ENCODE data around the gene MACROD2.

DNA sequence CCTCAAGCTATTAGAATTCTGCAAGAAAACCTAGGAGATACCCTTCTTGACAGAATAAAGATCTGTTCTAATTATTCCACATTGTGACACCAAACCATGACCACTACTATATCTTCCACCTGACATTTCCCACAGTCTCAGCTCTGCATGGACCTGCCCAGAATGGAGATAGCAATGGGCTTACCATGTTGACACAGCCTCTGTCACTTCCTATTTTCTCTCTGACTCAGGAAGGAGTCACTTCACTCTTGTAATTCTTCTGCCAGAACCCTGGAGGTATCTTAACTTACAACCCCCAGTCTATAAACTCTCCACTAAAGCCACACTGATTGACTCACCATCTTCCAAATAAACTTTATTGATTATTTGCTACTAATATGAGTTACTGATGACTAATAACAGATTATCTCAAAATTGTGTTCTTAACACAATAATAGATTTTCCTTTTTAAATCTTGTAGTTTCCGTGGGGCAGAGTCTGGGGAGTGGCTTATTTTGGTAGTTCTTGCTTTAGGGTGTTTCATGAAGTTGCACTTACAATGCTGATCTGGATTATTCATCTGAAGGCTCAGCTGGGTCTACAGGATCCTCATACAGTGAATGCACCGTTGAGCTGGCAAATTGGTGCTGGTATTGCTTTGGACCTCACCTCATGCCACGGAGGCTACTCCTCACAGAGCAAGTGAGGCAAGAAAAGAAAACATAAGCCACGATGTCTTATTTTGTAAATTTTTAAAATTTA, 1708.0 kb downstream of the MACROD2 start:
- TF ChIP-seq, protein P1, sequence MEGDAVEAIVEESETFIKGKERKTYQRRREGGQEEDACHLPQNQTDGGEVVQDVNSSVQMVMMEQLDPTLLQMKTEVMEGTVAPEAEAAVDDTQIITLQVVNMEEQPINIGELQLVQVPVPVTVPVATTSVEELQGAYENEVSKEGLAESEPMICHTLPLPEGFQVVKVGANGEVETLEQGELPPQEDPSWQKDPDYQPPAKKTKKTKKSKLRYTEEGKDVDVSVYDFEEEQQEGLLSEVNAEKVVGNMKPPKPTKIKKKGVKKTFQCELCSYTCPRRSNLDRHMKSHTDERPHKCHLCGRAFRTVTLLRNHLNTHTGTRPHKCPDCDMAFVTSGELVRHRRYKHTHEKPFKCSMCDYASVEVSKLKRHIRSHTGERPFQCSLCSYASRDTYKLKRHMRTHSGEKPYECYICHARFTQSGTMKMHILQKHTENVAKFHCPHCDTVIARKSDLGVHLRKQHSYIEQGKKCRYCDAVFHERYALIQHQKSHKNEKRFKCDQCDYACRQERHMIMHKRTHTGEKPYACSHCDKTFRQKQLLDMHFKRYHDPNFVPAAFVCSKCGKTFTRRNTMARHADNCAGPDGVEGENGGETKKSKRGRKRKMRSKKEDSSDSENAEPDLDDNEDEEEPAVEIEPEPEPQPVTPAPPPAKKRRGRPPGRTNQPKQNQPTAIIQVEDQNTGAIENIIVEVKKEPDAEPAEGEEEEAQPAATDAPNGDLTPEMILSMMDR (IDR thresholded peaks at IDR 0.05) = no peak
- TF ChIP-seq POLR2A (IDR thresholded peaks at IDR 0.05) = no peak
